SU-DHL-6 (cell line): ENCODE results near the gene IDNK.

Experiments used
- H2AFZ ChIP-seq: fragments of 200-600 bp; sonication (generic); 2 replicates; pipeline ENCODE4 v1.6.1; 2014; ENCODE audit warnings: low read depth, mild to moderate bottlenecking, moderate library complexity, mixed read lengths, antibody characterized with exemption, low read length; ENCODE audit not compliant: severe bottlenecking
- H3F3A ChIP-seq: fragments of 200-600 bp; shearing (Covaris generic); 2 replicates; pipeline ENCODE4 v1.6.0; 2016; ENCODE audit warnings: antibody characterized with exemption, mild to moderate bottlenecking; ENCODE audit not compliant: insufficient read depth
- H3K27ac ChIP-seq: fragments of 200-600 bp; sonication (generic); 2 replicates; pipeline ENCODE4 v1.5.1; 2016; ENCODE audit warnings: low read depth, mild to moderate bottlenecking, low read length, moderate library complexity, mixed read lengths
- H3K27me3 ChIP-seq: fragments of 200-600 bp; sonication (generic), shearing (Covaris generic); 2 replicates; pipeline ENCODE4 v1.6.0; 2014; ENCODE audit warnings: mild to moderate bottlenecking, low read length
- H3K36me3 ChIP-seq: fragments of 200-600 bp; sonication (generic); 2 replicates; pipeline ENCODE4 v1.6.1; 2014; ENCODE audit warnings: mild to moderate bottlenecking, low read length, mixed read lengths
- H3K4me2 ChIP-seq: fragments of 300-600, 200-600 bp; shearing (Covaris generic), sonication (generic); 2 replicates; pipeline ENCODE4 v1.6.0; 2014; ENCODE audit warnings: low read length, low read depth, mild to moderate bottlenecking; ENCODE audit not compliant: poor library complexity, severe bottlenecking
- H3K4me3 ChIP-seq: fragments of 200-600 bp; sonication (generic); 2 replicates; pipeline ENCODE4 v1.5.1; 2014; ENCODE audit warnings: antibody characterized with exemption, low read length, mild to moderate bottlenecking, mixed read lengths; ENCODE audit not compliant: insufficient read depth, poor library complexity, severe bottlenecking
- H3K79me2 ChIP-seq: fragments of 200-600 bp; sonication (generic); 2 replicates; pipeline ENCODE4 v1.6.1; 2014; ENCODE audit warnings: mild to moderate bottlenecking, low read length, moderate library complexity; ENCODE audit not compliant: insufficient read depth
- H3K9ac ChIP-seq: fragments of 200-600 bp; sonication (generic); 2 replicates; pipeline ENCODE4 v1.7.0; 2014; ENCODE audit warnings: mild to moderate bottlenecking, low read length
- H3K9me2 ChIP-seq: fragments of 200-600 bp; sonication (generic); replicated peaks from 2 replicates; pipeline ENCODE4 v1.6.1; 2014; ENCODE audit warnings: low read length; ENCODE audit not compliant: insufficient read depth
- H3K9me3 ChIP-seq: fragments of 200-600 bp; sonication (generic); 2 replicates; pipeline ENCODE4 v1.6.1; 2014; ENCODE audit warnings: low read length, mixed read lengths; ENCODE audit not compliant: insufficient read depth
- H4K20me1 ChIP-seq: fragments of 200-600 bp; sonication (generic); 2 replicates; pipeline ENCODE4 v1.6.1; 2014; ENCODE audit warnings: low read depth, mild to moderate bottlenecking, antibody characterized with exemption, low read length, moderate library complexity, mixed read lengths
- CTCF ChIP-seq: fragments of 200-600 bp; sonication (generic); IDR thresholded peaks from one replicate; pipeline ENCODE4 v1.5.1; 2017; ENCODE audit warnings: antibody characterized with exemption, mild to moderate bottlenecking, low read length, moderate library complexity; ENCODE audit not compliant: insufficient read depth, poor library complexity, severe bottlenecking
- EZH2phosphoT487 ChIP-seq: fragments of 200-600 bp; sonication (generic), shearing (Covaris generic); conservative IDR thresholded peaks from 2 replicates; pipeline ENCODE4 v1.6.1; 2018; ENCODE audit warnings: mild to moderate bottlenecking, antibody characterized with exemption, low read length, moderate library complexity, mixed read lengths

IDNK gene

DNA sequence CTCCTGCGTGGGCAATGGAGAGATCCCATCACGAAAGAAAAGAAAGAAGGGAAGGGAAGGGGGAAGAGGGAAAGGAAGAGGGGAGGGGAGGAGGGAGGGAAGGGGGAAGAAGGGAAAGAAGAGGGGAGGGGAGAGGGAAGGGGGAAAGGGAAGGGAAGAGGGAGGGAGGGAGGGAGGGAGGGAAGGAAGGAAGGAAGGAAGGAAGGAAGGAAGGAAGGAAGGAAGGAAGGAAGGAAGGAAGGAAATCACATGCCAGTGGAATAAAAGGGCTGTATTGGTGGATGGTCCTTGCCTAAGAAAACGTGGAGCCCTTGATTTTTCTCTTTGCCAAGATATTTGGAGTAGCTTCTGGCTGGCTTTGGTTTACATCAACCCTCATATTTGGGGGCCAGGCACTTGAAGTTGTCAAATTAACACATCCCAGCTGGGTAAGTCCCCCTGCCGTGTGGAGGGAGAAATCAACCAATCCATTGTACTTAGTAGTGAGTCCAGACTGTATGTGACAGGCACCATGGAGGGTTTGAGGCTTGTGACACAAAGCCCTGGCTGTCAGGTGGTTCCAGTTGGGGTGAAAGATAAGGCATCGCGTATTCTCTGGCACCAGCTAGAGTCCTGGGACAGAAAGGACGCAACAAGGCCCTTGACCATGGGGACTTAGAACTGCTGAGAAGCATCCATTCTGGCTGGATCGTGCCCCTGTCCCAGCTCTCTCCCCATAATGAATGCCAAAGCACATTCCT lies 23.7 kb downstream of the IDNK start:
- no peak overlapping the region for H3K4me2 ChIP-seq
- H4K20me1 ChIP-seq: no peaks in the 10 kb centered on the region
- H3F3A ChIP-seq: no peaks in the 10 kb centered on the region
- H3K36me3 ChIP-seq: no peaks in the 10 kb centered on the region
- H3K9me2 ChIP-seq: no peaks in the 10 kb centered on the region
- H2AFZ ChIP-seq: no peak overlapping the region
- TF ChIP-seq CTCF (no peak), EZH2phosphoT487 (no peak)
- no peak overlapping the region for H3K27ac ChIP-seq
- no peaks in the 10 kb centered on the region for H3K9me3 ChIP-seq
- H3K79me2 ChIP-seq: no peaks in the 10 kb centered on the region
- H3K4me3 ChIP-seq: no peak overlapping the region
- H3K9ac ChIP-seq: no peak overlapping the region
- H3K27me3 ChIP-seq: no peaks in the 10 kb centered on the region

DNA sequence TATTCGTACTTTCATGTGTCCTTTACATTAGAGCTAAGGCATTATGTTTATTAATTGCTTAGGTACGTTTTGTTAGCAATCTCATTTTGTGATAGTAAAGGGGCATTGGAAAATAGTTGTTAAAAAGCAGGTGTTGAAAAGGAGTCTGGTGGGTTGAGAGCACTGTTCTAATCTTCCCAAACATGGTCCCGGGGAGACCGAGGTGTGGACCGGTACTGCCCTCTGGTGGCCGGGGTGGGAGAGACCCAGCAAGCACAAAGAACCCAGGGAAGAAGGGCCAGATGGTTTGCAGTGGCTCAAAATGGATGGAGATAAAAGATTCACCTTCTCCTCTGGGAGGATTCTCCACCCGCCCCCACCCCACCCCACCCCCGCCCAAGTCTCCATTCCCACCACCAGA lies 26.1 kb downstream of the IDNK start:
- Histone ChIP-seq H3F3A (no peaks in the 10 kb centered on the region), H2AFZ (no peak overlapping the region), H3K79me2 (no peaks in the 10 kb centered on the region), H3K9me2 (no peaks in the 10 kb centered on the region), H3K9me3 (no peaks in the 10 kb centered on the region), H3K9ac (no peak overlapping the region), H3K36me3 (peaks cover 4% of the 10 kb centered on the region; the same call in 1 of the 2 replicates), H3K4me2 (no peak overlapping the region), H3K27ac (no peak overlapping the region), H4K20me1 (no peaks in the 10 kb centered on the region), H3K4me3 (no peak overlapping the region), H3K27me3 (no peaks in the 10 kb centered on the region)
- TF ChIP-seq EZH2phosphoT487 (no peak), CTCF (peak; percentile 60)

- Histone ChIP-seq H3K9me2 (no peaks in the 10 kb centered on the region), H2AFZ (no peak overlapping the region), H3K79me2 (no peaks in the 10 kb centered on the region), H3K9ac (no peak overlapping the region), H3K4me3 (no peak overlapping the region), H3K4me2 (no peak overlapping the region), H3K27ac (no peak overlapping the region), H3F3A (no peaks in the 10 kb centered on the region), H3K9me3 (no peaks in the 10 kb centered on the region), H3K27me3 (no peaks in the 10 kb centered on the region), H3K36me3 (peaks cover 4% of the 10 kb centered on the region; the same call in 1 of the 2 replicates), H4K20me1 (no peaks in the 10 kb centered on the region)
- TF ChIP-seq CTCF: no peak
- no peak for TF ChIP-seq EZH2phosphoT487
Measured at GRCh38 chr9:83649515-83649914, 26.6 kb downstream of the IDNK start.
